PFSK-1 (cell line): ENCODE results near the gene C7orf25.

Experiments
- FOXP2 ChIP-seq: optimal IDR thresholded peaks from 2 replicates; pipeline ENCODE3; 2011; ENCODE audit warnings: borderline replicate concordance, control low read depth, inconsistent platforms; ENCODE audit not compliant: insufficient read depth; ENCODE audit errors: extremely low read length, extremely low read depth
- POLR2AphosphoS5 ChIP-seq: IDR thresholded peaks from 2 replicates; pipeline ENCODE4 v1.6.1; 2012; ENCODE audit warnings: low read depth, mild to moderate bottlenecking, control low read depth, low read length, moderate library complexity
- REST ChIP-seq, 2 experiments: IDR thresholded peaks; 2 replicates each; pipeline versions ENCODE4 v1.6.1 to v1.8.0; 2011 to 2012; ENCODE audit warnings: low read depth in 2 of 2, low read length in 2 of 2, control low read depth in 1 of 2, inconsistent platforms in 1 of 2, mild to moderate bottlenecking in 1 of 2, moderate library complexity in 1 of 2; ENCODE audit not compliant: insufficient read depth in 1 of 2
- SIN3A ChIP-seq: IDR thresholded peaks from 2 replicates; pipeline ENCODE4 v1.6.1; 2012; ENCODE audit warnings: mild to moderate bottlenecking, low read length, moderate library complexity, borderline replicate concordance; ENCODE audit not compliant: insufficient read depth
- TAF1 ChIP-seq: IDR thresholded peaks from 2 replicates; pipeline ENCODE4 v1.6.1; 2012; ENCODE audit warnings: low read length, control low read depth, borderline replicate concordance; ENCODE audit not compliant: insufficient read depth

DNA sequence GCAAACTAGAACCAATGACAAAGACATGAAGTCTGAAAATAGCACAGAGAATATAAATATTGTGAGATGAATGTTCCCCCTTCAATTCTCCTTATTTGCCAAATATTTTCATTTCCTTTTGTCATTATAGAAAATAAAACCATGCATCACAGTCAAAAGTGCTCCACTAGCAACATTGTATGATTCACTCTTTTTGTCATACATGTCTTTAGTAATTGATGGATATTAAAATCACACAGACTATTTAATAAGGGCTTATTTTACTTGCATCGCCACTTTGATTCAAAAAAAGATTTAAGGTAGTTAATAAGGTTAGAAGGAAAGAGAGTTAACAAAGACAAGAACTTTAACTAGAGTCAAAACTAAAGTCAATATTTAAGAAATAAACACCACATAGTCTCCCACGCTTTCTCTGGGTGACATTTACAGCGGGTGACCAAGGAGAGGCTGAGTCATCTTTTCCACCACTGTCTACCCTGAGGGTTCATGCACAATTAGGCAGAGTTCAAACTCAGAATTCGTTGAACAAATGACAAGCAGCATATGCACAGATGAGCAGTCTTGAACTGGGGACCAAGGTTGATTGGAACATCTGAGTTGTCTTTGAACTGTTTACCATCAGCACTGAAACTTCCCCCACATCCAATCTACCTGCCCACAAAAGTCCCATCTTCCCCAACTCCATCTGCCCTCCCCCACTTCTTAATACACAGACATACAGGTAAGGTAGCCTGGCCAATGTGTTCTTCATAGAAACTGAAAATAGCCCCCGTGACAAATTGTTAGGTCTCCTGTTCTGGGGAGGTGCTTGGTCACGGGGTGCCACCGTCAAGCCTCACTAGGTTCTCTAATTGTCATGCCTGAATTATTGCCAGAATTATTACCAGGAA is 42.5 kb downstream of the C7orf25 start:
- no peak for TF ChIP-seq REST (IDR thresholded peaks at IDR 0.05; ENCODE audit: insufficient read depth in 1 of 2, low read depth in 2 of 2, low read length in 2 of 2)
- no peak for TF ChIP-seq POLR2AphosphoS5
- TF ChIP-seq TAF1 = no peak
- no peak for TF ChIP-seq SIN3A
- no peak for TF ChIP-seq FOXP2
